Transverse colon (tissue), 3 donors: ENCODE data around the gene SMCO4.

ENCODE experiments used
- CTCF ChIP-seq, 5 experiments: fragments of 200-600 bp in 3 of 5; fragments of 450-650 bp in 2 of 5; sonication (generic) in 3 of 5; IDR thresholded peaks; 1 replicate in 2 of 5; 2 replicates in 3 of 5; pipeline ENCODE4 v1.5.1; 2016 to 2017; ENCODE audit warnings: antibody characterized with exemption in 5 of 5, inconsistent platforms in 3 of 5, mild to moderate bottlenecking in 2 of 5, moderate library complexity in 1 of 5
- EP300 ChIP-seq: sonication (generic); formaldehyde crosslinking; IDR thresholded peaks from one replicate; pipeline ENCODE4 v1.6.1; 2017; ENCODE audit warnings: antibody characterized with exemption, low read depth
- POLR2A ChIP-seq: fragments of 450-650 bp; IDR thresholded peaks from one replicate; pipeline ENCODE4 v1.6.1; 2016; ENCODE audit warnings: antibody characterized with exemption, mild to moderate bottlenecking, moderate library complexity

- TF ChIP-seq CTCF (IDR thresholded peaks at IDR 0.05), result no peak
- TF ChIP-seq POLR2A, result no peak
- no peak for TF ChIP-seq EP300
These were observed 10.4 kb downstream of the SMCO4 start for GRCh38 chr11:93532806-93533205.
